Coronary artery (tissue), 2 donors: ENCODE measurements around the gene ABCD4.

Experiments used
- DNase-seq: peaks from one replicate; pipeline ENCODE4 v3.0.0-alpha.2; 2017; ENCODE audit warnings: low spot score
- H3K27ac ChIP-seq, 2 donors: fragments of 200-600 bp; sonication (generic); one replicate each; pipeline ENCODE4 v1.5.1; 2016 to 2019
- H3K4me3 ChIP-seq: fragments of 200-600 bp; sonication (generic); 2 replicates; pipeline ENCODE4 v1.5.1; 2016; ENCODE audit warnings: mild to moderate bottlenecking, moderate library complexity
- TF ChIP-seq, protein P1 (sequence below): fragments of 200-600 bp; sonication (generic); IDR thresholded peaks from one replicate; pipeline ENCODE4 v1.5.1; 2019; ENCODE audit warnings: antibody characterized with exemption

ABCD4 gene

DNA sequence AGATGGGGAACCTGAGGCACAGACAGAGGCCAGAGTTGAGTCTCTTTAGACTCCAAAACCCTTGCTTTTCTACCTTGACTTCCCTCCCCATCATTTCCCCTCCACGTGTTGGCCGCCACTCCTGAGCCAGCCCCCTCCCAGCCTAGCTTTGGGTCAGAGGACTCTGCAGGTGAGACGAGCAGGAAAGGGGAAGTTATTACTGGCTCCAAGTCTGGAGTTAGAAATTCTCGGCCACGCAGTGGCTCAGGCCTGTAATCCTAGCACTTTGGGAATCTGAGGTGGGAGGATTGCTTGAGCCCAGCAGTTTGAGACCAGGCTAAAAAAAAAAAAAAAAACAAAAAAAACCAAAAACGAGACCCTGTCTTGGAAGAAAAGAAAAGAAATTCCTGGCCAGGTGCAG lies 54.7 kb downstream of the ABCD4 start:
- DNase-seq = no peak
- Histone ChIP-seq H3K4me3 (no peak overlapping the region), H3K27ac (no peak overlapping the region)
- TF ChIP-seq, protein P1, sequence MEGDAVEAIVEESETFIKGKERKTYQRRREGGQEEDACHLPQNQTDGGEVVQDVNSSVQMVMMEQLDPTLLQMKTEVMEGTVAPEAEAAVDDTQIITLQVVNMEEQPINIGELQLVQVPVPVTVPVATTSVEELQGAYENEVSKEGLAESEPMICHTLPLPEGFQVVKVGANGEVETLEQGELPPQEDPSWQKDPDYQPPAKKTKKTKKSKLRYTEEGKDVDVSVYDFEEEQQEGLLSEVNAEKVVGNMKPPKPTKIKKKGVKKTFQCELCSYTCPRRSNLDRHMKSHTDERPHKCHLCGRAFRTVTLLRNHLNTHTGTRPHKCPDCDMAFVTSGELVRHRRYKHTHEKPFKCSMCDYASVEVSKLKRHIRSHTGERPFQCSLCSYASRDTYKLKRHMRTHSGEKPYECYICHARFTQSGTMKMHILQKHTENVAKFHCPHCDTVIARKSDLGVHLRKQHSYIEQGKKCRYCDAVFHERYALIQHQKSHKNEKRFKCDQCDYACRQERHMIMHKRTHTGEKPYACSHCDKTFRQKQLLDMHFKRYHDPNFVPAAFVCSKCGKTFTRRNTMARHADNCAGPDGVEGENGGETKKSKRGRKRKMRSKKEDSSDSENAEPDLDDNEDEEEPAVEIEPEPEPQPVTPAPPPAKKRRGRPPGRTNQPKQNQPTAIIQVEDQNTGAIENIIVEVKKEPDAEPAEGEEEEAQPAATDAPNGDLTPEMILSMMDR = no peak

GRCh38 chr14:74246542-74246941 lies 56.2 kb downstream of the ABCD4 start:
- Histone ChIP-seq H3K4me3 (no peak overlapping the region), H3K27ac (no peak overlapping the region)
- TF ChIP-seq, protein P1 = no peak
- DNase-seq = no peak

- TF ChIP-seq, protein P1 = no peak
- no peak overlapping the region for H3K27ac ChIP-seq
- DNase-seq = no peak
- H3K4me3 ChIP-seq = no peak overlapping the region
Measured at GRCh38 chr14:74245292-74245691, 57.4 kb downstream of the ABCD4 start.

DNA sequence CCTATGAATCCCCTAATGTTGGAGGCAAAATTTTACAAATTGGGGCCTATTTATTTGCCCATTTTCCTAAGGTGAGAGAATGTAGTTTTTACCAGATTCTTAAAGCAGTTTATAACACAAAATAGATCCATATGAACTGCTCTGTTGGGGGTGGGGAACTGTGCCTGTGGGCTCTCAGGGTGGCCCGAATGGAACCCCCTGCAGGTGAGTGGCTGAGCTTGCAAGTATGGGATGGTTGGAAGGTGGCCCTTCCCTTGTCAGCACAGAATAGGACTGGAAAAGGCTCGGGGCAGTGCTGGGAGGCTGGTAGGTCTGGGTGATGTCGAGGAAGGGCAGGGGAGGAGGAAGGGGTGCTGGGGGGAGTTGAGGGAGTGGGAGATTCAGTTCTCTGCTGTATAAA lies 58.6 kb downstream of the ABCD4 start:
- no peak overlapping the region for H3K27ac ChIP-seq
- no peak for DNase-seq
- H3K4me3 ChIP-seq = no peak overlapping the region
- TF ChIP-seq, protein P1 = no peak

DNA sequence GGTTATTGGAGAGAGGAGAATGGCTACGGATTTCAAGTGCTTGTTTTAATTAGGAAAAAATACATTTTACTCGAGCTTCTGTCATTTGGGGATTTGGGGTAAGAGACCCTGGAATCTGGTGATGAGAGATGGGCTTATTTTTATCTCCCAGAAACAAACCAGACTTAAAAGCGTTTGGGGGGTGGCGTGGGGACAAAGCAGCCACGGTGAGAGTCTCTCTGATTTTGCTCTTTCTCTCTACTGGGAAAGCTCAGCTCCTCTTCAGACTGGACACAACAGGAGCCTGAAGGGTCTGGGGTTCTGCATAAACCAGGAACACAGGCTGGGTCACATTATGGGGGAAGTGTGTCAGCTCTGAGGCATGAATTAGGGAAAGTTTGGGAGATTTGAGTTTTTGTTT lies 59.7 kb downstream of the ABCD4 start:
- TF ChIP-seq, protein P1 = no peak
- H3K4me3 ChIP-seq = no peak overlapping the region
- no peak for DNase-seq
- H3K27ac ChIP-seq = no peak overlapping the region

DNA sequence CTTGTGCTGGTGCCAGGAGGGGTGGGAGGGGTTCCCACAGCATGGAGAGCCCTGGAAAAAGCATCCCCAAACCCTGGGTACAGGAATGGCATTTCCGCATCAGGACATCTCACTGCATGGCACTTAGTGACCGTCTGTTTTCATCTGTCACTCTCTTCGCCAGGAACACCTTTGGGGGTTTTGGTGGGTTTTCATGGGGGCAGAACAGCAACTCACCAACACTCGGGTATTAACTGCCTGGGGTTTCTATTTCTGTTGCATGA lies 60.0 kb downstream of the ABCD4 start:
- Histone ChIP-seq H3K4me3 (no peak overlapping the region), H3K27ac (no peak overlapping the region)
- TF ChIP-seq, protein P1 = no peak
- DNase-seq = no peak

GRCh38 chr14:74242021-74242779 lies 60.5 kb downstream of the ABCD4 start:
- TF ChIP-seq, protein P1 = no peak
- peak overlapping the region; percentile 61 for H3K4me3 ChIP-seq
- DNase-seq = no peak
- H3K27ac ChIP-seq = no peak overlapping the region
